ENCODE measurements around the gene SELENOT.

DNA sequence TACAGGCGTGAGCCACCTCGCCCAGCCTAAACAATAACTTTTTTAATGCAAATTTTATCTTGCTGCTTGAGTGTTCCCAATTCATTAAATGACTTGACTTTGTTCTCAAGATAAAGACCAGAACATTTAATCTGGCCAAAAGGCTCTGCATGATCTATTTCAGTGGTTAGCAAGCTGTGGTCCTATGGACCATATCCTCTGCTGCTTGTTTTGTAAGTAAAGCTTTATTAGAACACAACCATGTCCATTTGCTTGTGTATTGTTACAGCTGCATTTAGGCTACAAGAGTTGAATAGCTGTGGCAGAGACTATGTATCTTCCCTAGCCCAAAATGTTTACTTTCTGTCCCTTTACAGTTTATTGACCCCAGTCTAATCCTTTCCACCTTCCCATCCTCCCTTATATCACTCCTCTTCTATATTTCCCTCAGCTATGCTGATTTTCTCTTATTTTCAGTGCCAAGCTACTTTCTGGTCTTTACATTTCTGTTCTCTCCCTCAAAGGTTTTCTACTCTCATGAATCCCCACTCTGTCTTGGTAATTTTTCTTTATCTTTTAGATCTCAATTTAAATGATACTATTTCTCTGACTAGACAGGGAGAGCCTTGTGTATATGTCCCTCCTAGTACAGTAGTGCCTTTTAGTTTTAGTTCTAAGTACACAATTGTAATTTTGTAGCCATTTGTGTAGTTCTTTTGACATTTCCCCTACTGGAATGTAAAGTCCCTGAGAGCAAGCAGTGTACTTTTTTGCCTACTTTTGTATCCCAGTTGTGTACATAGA lies 23.2 kb downstream of the SELENOT start:
- TF ChIP-seq, protein P1, sequence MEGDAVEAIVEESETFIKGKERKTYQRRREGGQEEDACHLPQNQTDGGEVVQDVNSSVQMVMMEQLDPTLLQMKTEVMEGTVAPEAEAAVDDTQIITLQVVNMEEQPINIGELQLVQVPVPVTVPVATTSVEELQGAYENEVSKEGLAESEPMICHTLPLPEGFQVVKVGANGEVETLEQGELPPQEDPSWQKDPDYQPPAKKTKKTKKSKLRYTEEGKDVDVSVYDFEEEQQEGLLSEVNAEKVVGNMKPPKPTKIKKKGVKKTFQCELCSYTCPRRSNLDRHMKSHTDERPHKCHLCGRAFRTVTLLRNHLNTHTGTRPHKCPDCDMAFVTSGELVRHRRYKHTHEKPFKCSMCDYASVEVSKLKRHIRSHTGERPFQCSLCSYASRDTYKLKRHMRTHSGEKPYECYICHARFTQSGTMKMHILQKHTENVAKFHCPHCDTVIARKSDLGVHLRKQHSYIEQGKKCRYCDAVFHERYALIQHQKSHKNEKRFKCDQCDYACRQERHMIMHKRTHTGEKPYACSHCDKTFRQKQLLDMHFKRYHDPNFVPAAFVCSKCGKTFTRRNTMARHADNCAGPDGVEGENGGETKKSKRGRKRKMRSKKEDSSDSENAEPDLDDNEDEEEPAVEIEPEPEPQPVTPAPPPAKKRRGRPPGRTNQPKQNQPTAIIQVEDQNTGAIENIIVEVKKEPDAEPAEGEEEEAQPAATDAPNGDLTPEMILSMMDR (IDR thresholded peaks at IDR 0.05) = no peak
- no peak for TF ChIP-seq EZH2 (IDR thresholded peaks at IDR 0.05)
- no peak for TF ChIP-seq EZH2phosphoT487 (IDR thresholded peaks at IDR 0.05)
